HepG2 (cell line): Measurements from ENCODE around the gene FSCN2. TPM values are rescaled to one million over a fixed set of nuclear protein-coding genes. Genes with fewer than 3 reads are reported as not detected.

Experiments used
- ATAC-seq: fragments of 200-7000 bp; cut with Tn5 transposase; 3 replicates; pipeline ENCODE4 v1.9.1; 2020; ENCODE audit warnings: mild to moderate bottlenecking, moderate library complexity
- BruUV-seq: library from RNA; stranded (reverse); fragments of 400-500 nt; replicated peaks from 2 replicates; lab custom pipeline; 2021; lab: Mats Ljungman, UMichigan
- CTCF ChIA-PET: fragments of 300-600 bp; formaldehyde crosslinking; extraction: SDS; loops from one replicate; lab custom pipeline; 2021; ENCODE audit warnings: low total read pairs, inconsistent platforms, low intra/inter-chr PET ratio; lab: Yijun Ruan, JAX
- POLR2A ChIA-PET: fragments of 350-600 bp; sonication (Branson Sonifier 250); formaldehyde crosslinking; loops from one replicate; lab custom pipeline; 2020; ENCODE audit warnings: antibody characterized with exemption, inconsistent platforms; lab: Yijun Ruan, JAX
- DNase-seq: peaks from one replicate; pipeline ENCODE4 v3.0.0-alpha.2; 2015; ENCODE audit warnings: low spot score
- FAIRE-seq: peaks from 3 replicates; lab custom pipeline; 2011; peaks lifted over from hg19 to GRCh38; lab: Jason Lieb, UNC
- H2AFZ ChIP-seq: one replicate; pipeline ENCODE4 v1.6.1; 2011; ENCODE audit warnings: low read length, inconsistent platforms
- H3K27ac ChIP-seq: fragments of 300-600 bp; 3 replicates; pipeline ENCODE4 v1.8.0; 2011; ENCODE audit warnings: mixed run types, mild to moderate bottlenecking, mixed read lengths, low read length, inconsistent platforms; ENCODE audit not compliant: insufficient read depth; ENCODE audit errors: extremely low read length
- H3K27me3 ChIP-seq, 2 experiments: fragments of 200-600 bp in 1 of 2; 2 replicates in 1 of 2; 3 replicates in 1 of 2; pipeline versions ENCODE4 v1.6.0 to v1.8.0; 2011; ENCODE audit warnings: low read length in 2 of 2, mild to moderate bottlenecking in 2 of 2, moderate library complexity in 2 of 2, inconsistent platforms in 1 of 2; ENCODE audit not compliant: insufficient read depth in 2 of 2, control insufficient read depth in 1 of 2
- H3K36me3 ChIP-seq, 2 experiments: fragments of 200-600 bp in 1 of 2; replicated peaks in 1 of 2; 2 replicates in 1 of 2; 3 replicates in 1 of 2; pipeline versions ENCODE4 v1.5.1 to v1.8.0; 2011; ENCODE audit warnings: low read length in 2 of 2, inconsistent platforms in 1 of 2; ENCODE audit not compliant: insufficient read depth in 2 of 2, control insufficient read depth in 1 of 2
- H3K4me1 ChIP-seq: 2 replicates; pipeline ENCODE4 v1.5.1; 2012; ENCODE audit warnings: low read length, inconsistent platforms; ENCODE audit not compliant: insufficient read depth
- H3K4me2 ChIP-seq: 2 replicates; pipeline ENCODE4 v1.6.0; 2011; ENCODE audit warnings: low read depth, low read length, inconsistent platforms
- H3K4me3 ChIP-seq, 3 experiments: fragments of 200-600 bp in 1 of 3; sonication (generic), shearing (Covaris generic) in 1 of 3; replicated peaks in 1 of 3; 2 replicates each; pipeline ENCODE4 v1.5.1; 2011 to 2016; ENCODE audit warnings: low read length in 3 of 3, inconsistent platforms in 2 of 3, low read depth in 2 of 3, mild to moderate bottlenecking in 2 of 3, control low read depth in 1 of 3, mixed read lengths in 1 of 3; ENCODE audit not compliant: insufficient read depth in 1 of 3
- H3K79me2 ChIP-seq: one replicate; pipeline ENCODE4 v1.6.1; 2011; ENCODE audit warnings: low read length, inconsistent platforms; ENCODE audit not compliant: insufficient read depth
- H3K9ac ChIP-seq: 2 replicates; pipeline ENCODE4 v1.6.0; 2011; ENCODE audit warnings: mild to moderate bottlenecking, low read depth, low read length, inconsistent platforms; ENCODE audit not compliant: insufficient read depth
- H3K9me3 ChIP-seq: 2 replicates; pipeline ENCODE4 v1.5.1; 2012; ENCODE audit warnings: mild to moderate bottlenecking, low read length
- H4K20me1 ChIP-seq: 2 replicates; pipeline ENCODE4 v1.6.0; 2011; ENCODE audit warnings: inconsistent platforms, mild to moderate bottlenecking, low read length, moderate library complexity; ENCODE audit not compliant: insufficient read depth
- AGO2 ChIP-seq: fragments of 200-400 bp; formaldehyde crosslinking; optimal IDR thresholded peaks from 2 replicates; pipeline ENCODE3; 2017; ENCODE audit warnings: mild to moderate bottlenecking, low read depth, low read length, moderate library complexity
- BATF2 ChIP-seq: sonication (generic); formaldehyde crosslinking; IDR thresholded peaks from 2 replicates; pipeline ENCODE4 v1.8.0; 2022; ENCODE audit warnings: mild to moderate bottlenecking, missing genetic modification reagents, moderate library complexity
- HNF4G ChIP-seq, 2 experiments: sonication (generic) in 1 of 2; formaldehyde crosslinking in 1 of 2; IDR thresholded peaks; 2 replicates each; pipeline versions ENCODE4 v1.4.0 to v1.6.1; 2011 to 2020; ENCODE audit warnings: borderline replicate concordance in 2 of 2, low read depth in 2 of 2, mild to moderate bottlenecking in 2 of 2, low read length in 1 of 2, missing genetic modification reagents in 1 of 2, moderate library complexity in 1 of 2
- ISL2 ChIP-seq: sonication (generic); formaldehyde crosslinking; IDR thresholded peaks from 2 replicates; pipeline ENCODE4 v1.5.0; 2020; ENCODE audit warnings: missing genetic modification reagents
- RBM22 ChIP-seq: fragments of 200-400 bp; formaldehyde crosslinking; optimal IDR thresholded peaks from 2 replicates; pipeline ENCODE3; 2017; ENCODE audit warnings: mild to moderate bottlenecking, low read length, moderate library complexity
- REL ChIP-seq: sonication (generic); formaldehyde crosslinking; conservative IDR thresholded peaks from 2 replicates; pipeline ENCODE4 v1.8.0; 2022; ENCODE audit warnings: mild to moderate bottlenecking, missing genetic modification reagents, moderate library complexity
- TMF1 ChIP-seq: sonication (generic); formaldehyde crosslinking; IDR thresholded peaks from 2 replicates; pipeline ENCODE4 v1.8.1; 2022; ENCODE audit warnings: low read depth, missing genetic modification reagents
- ZBTB2 ChIP-seq: sonication (generic); formaldehyde crosslinking; IDR thresholded peaks from 2 replicates; pipeline ENCODE4 v1.8.0; 2022; ENCODE audit warnings: low read depth, missing genetic modification reagents
- ZC3H13 ChIP-seq: sonication (generic); formaldehyde crosslinking; IDR thresholded peaks from 2 replicates; pipeline ENCODE4 v1.8.1; 2023; ENCODE audit warnings: mild to moderate bottlenecking, missing genetic modification reagents, moderate library complexity
- ZHX1 ChIP-seq: sonication (generic); formaldehyde crosslinking; IDR thresholded peaks from 2 replicates; pipeline ENCODE4 v1.8.1; 2022; ENCODE audit warnings: low read depth, mild to moderate bottlenecking, missing genetic modification reagents
- ZNF12 ChIP-seq: sonication (generic); formaldehyde crosslinking; IDR thresholded peaks from 2 replicates; pipeline ENCODE4 v1.5.0; 2020; ENCODE audit warnings: missing genetic modification reagents
- ZNF136 ChIP-seq: sonication (generic); formaldehyde crosslinking; IDR thresholded peaks from 2 replicates; pipeline ENCODE4 v1.8.1; 2022; ENCODE audit warnings: low read depth, mild to moderate bottlenecking, moderate library complexity, missing genetic modification reagents
- ZNF343 ChIP-seq: sonication (generic); formaldehyde crosslinking; IDR thresholded peaks from 2 replicates; pipeline ENCODE4 v1.4.0; 2020; ENCODE audit warnings: mild to moderate bottlenecking, missing genetic modification reagents
- ZNF441 ChIP-seq: sonication (generic); formaldehyde crosslinking; IDR thresholded peaks from 2 replicates; pipeline ENCODE4 v1.7.0; 2021; ENCODE audit warnings: missing genetic modification reagents, borderline replicate concordance
- ZNF761 ChIP-seq: sonication (generic); formaldehyde crosslinking; conservative IDR thresholded peaks from 2 replicates; pipeline ENCODE4 v1.4.0; 2020; ENCODE audit warnings: mild to moderate bottlenecking, missing genetic modification reagents
- WGBS: methylation state at CpG from one replicate; pipeline ENCODE4 v1.1.6; 2017; ENCODE audit warnings: low lambda C conversion rate; 5-methylcytosine and 5-hydroxymethylcytosine counted together
- in situ Hi-C: cut with HindIII; loops from 2 replicates; pipeline ENCODE4 v1.10.0; 2017; ENCODE audit warnings: low pct_unique_long_range_greater_than_20kb; ENCODE audit not compliant: extremely low pct_ligation_motif_present
- intact Hi-C: fragments of 100-400 bp; cut with micrococcal nuclease; formaldehyde crosslinking; loops from one replicate; pipeline ENCODE4 v1.10.0; 2022; ENCODE audit not compliant: unreplicated experiment
- polyA plus RNA-seq, 8 experiments: library from polyadenylated mRNA; depleted of rRNA in 3 of 8; stranded (reverse) in 7 of 8; unstranded in 1 of 8; fragments of >200 nt; fragmentation: Illumina TruSeq in 4 of 8; extraction: Trizol in 4 of 8; gene quantifications; 2 replicates each; pipeline versions ENCODE4 v1.2.1 to v1.2.3, GENCODE V29; 2011 to 2016; ENCODE audit warnings: low read depth in 4 of 8, missing spikeins in 1 of 8, mixed read lengths in 1 of 8; ENCODE audit not compliant: insufficient read depth in 1 of 8
- total RNA-seq, 5 experiments: library from RNA; depleted of rRNA; stranded (reverse); fragments of >200 nt; fragmentation: Illumina TruSeq; extraction: Trizol; gene quantifications; 2 replicates each; pipeline ENCODE4 v1.2.3, GENCODE V29; 2016; ENCODE audit warnings: low read depth in 1 of 5

FSCN2 gene
- total and polyA plus RNA-seq, 2 of the 13 experiments (the other 11 are each of a cell fraction or from before 2014, with no cell fraction given) = 0.09 TPM; not detected in 1

- no TSS peak for BruUV-seq
- ATAC-seq (no peak), DNase-seq (peak; percentile 63), FAIRE-seq (peak; percentile 51)
- Histone ChIP-seq H3K79me2 (peaks cover 26% of the 10 kb centered on the region), H3K27me3 (peaks cover 0 to 5% of the 10 kb centered on the region in 2 experiments; a peak in 1 of 5 replicates), H3K4me1 (peaks cover 45% of the 10 kb centered on the region), H3K36me3 (peaks cover 14 to 23% of the 10 kb centered on the region in 2 experiments), H3K4me2 (peak overlapping the region; percentile 82), H3K27ac (no peak overlapping the region), H2AFZ (no peak overlapping the region), H3K4me3 (peak overlapping the region; percentile 9 to 90 (median 75); a peak in 4 of 6 replicates), H4K20me1 (peaks cover 42% of the 10 kb centered on the region), H3K9ac (no peak overlapping the region), H3K9me3 (no peaks in the 10 kb centered on the region)
- 59% methylated on average over 12 of the region's 12 CpGs for WGBS
- POLR2A ChIA-PET = interaction anchor here (0.6 to 3.1 kb wide), 7 partner anchors 9 to 75 kb away, joined by 3 to 16 read pairs (median 4); partner anchors contain the start of gene FAAP100
- CTCF ChIA-PET = no interaction called here
- intact Hi-C loops (no loop called here), in situ Hi-C loops (no loop called here)
- TF ChIP-seq RBM22 (peak; percentile 81), ISL2 (0 out of 2 replicates have a peak, but pooled peaks have one; percentile 17), AGO2 (peak; percentile 28), TMF1 (CRISPR knock-in tag) (0 out of 2 replicates have a peak, but pooled peaks have one; percentile 44), BATF2 (CRISPR knock-in tag) (no peak), ZBTB2 (CRISPR knock-in tag) (0 out of 2 replicates have a peak, but pooled peaks have one; percentile 25), ZNF761 (CRISPR knock-in tag) (0 out of 2 replicates have a peak, but pooled peaks have one; percentile 27), ZNF441 (0 out of 2 replicates have a peak, but pooled peaks have one; percentile 15), ZC3H13 (CRISPR knock-in tag) (peak; percentile 79; the same call in 1 of the 2 replicates), ZHX1 (CRISPR knock-in tag) (peak; percentile 28; the same call in 1 of the 2 replicates), HNF4G (IDR thresholded peaks at IDR 0.05; ENCODE audit: borderline replicate concordance, low read depth, low read length) (peak; percentile 47; the same call in 1 of the 2 replicates), HNF4G (CRISPR knock-in tag; IDR thresholded peaks at IDR 0.05; ENCODE audit: borderline replicate concordance, low read depth) (no peak), ZNF343 (0 out of 2 replicates have a peak, but pooled peaks have one; percentile 25), REL (no peak), ZNF136 (CRISPR knock-in tag) (0 out of 2 replicates have a peak, but pooled peaks have one; percentile 62), ZNF12 (CRISPR knock-in tag) (0 out of 2 replicates have a peak, but pooled peaks have one; percentile 23)
Observed at GRCh38 chr17:81509207-81509971, 18.8 kb upstream of the FSCN2 start.
